Hematopoietic multipotent progenitor cell treated with erythropoietin and hydrocortisone succinate and interleukin-3 and kit ligand, for 4 days (in vitro differentiated cells): Measurements from ENCODE around the gene TREM1.
A peak's percentile ranks its signal among the peaks of the same experiment; 100 is the strongest.
"Not testable (repeated sequence)": the region's sequence is repeated elsewhere in the genome, so short reads cannot be mapped to it uniquely, and the experiment has no call there.

Source experiments
- DNase-seq: peaks from one replicate; pipeline ENCODE4 v3.0.0-alpha.2; 2015

The TREM1 gene

GRCh38 chr6:41286544-41287346 lies at the start of gene TREM1:
TSS of gene TREM1 (minus strand) at chr6:41286682. CDS start at chr6:41286655, 27 bp downstream.
- DNase-seq = peak; percentile 56

DNA sequence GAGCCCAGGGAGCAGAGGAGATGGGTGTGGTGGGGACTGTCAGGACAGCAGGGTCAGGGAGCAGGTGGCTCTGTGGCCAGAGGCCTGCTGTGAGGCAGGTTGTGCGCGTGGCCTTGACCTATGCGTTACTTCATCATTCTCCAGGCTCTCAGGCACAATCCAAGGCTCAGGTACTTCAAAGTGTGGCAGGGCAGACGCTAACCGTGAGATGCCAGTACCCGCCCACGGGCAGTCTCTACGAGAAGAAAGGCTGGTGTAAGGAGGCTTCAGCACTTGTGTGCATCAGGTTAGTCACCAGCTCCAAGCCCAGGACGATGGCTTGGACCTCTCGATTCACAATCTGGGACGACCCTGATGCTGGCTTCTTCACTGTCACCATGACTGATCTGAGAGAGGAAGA lies 49.5 kb upstream of the TREM1 start:
- DNase-seq = no peak

GRCh38 chr6:41335296-41335695 lies 48.8 kb upstream of the TREM1 start, which contains the start of gene NCR2:
TSS of gene NCR2 (plus strand) at chr6:41335608. CDS start at chr6:41335877, 269 bp downstream.
- no peak for DNase-seq

DNA sequence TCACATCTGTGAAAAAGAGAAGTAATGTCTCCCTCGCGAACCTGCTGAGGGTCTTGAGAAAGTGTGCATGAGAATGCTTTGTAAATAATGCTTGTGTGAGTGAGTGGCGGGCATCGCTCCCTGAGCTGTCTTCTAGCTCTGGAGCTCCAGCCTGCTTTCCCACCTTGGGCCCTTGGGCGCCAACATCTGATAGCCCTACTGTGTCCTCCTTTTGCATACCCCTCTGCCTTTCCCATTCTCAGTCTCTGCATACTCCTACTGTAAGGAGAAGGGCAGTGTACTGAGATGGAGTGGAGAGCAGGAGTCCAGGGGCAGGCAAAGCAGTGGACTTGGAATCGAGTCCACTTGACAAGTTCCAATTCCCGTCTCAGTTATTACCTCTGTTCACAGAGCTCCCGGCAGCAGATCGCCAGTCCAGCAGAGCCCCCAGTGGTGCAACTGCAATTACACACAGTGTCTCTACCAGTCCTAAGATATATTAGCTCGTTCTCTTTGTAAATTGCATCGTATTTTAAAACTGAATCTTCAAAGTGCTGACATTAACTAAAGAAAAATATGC lies 48.1 kb upstream of the TREM1 start:
- DNase-seq = peak; percentile 48

DNA sequence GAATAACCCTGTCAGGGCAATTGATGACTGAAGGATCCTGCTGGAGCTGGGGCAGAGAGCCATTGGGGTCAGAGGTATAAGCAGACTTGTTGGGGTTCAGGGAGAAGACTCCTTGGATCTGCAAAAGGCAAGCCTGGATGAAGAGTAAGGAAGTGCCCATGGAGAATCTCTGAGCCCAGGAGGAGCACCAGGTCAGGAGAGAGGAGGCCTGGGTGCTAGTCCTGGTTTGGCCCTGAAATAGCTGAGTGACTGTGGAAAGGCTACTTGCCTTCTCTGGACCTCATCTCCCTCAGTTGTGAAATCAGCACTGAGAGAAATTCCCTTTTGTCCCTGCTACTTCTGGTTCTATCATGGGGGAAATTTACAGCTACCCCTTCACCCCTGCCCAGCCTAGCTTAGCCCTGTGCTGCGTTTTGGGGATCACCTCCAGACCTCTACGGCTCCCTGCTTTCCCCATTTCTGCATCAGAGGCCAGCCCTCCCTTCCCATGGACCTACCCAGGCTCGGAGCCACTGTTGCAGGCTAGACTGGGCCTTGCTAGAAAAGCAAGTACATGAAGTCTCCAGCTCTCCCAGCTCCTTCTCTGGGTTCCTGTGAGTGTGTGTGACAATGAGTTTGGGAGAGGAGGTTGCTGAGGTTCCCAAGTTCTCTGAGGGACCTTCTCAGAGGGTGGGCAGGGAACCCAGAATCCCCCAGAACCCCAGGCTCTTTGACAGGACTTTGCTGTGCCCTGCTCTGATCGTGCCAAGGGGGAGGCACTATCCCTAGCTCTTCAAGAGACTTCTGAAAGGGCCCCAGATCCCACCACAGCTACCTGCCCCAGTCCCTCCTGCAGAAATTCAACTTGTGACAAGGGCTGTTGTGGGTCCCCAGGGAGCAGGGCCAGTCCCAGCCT lies 46.6 kb upstream of the TREM1 start:
- no peak for DNase-seq

GRCh38 chr6:41332241-41332640 lies 45.8 kb upstream of the TREM1 start:
- DNase-seq = no peak

GRCh38 chr6:41331401-41332150 lies 45.1 kb upstream of the TREM1 start:
- DNase-seq = no peak

DNA sequence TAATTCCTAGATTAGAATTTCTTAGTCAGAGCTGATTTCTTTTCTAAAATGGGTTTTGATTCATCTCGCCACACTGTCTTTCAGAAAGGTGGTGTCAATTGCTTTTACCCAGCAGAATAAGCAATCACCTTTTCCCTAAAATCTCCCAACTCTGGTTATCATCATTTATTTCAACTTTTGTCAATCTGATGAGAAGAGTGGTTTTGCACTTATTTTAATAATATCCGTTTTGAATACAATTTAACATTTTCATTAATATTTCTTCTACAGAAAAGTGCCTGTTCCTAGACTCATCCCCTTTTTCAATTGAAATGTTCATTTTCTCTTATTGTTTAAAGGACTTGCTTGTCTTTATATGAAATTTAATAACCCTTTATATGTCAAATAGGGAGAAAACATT lies 40.7 kb upstream of the TREM1 start:
- no peak for DNase-seq

- no peak for DNase-seq
Measured at GRCh38 chr6:41326092-41326491, 39.6 kb upstream of the TREM1 start.

- peak; percentile 84 for DNase-seq
Measured at GRCh38 chr6:41325446-41326066, 39.1 kb upstream of the TREM1 start.

- no peak for DNase-seq
Measured at GRCh38 chr6:41321183-41321582, 34.7 kb upstream of the TREM1 start.

GRCh38 chr6:41318654-41319565 lies 32.4 kb upstream of the TREM1 start:
- peak; percentile 94 for DNase-seq

DNA sequence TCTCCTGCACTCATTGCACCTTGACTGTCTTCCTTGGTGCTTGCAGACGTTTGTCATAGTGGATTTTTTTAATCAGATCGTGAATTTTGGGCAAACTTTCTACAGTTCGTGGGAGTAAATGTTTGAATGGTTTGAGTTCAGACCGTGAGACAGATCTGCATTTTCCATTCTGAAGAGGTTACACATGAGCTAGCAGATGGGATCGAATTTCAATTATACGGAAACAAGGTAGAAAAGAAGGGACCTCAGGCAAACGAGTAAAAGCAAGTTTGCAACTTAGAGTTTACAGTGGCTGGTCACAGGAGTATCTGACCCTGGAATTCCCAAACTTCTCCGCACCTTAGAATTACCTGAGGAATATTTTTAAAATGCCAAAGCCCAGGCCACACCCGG lies 31.8 kb upstream of the TREM1 start:
- no peak for DNase-seq

DNA sequence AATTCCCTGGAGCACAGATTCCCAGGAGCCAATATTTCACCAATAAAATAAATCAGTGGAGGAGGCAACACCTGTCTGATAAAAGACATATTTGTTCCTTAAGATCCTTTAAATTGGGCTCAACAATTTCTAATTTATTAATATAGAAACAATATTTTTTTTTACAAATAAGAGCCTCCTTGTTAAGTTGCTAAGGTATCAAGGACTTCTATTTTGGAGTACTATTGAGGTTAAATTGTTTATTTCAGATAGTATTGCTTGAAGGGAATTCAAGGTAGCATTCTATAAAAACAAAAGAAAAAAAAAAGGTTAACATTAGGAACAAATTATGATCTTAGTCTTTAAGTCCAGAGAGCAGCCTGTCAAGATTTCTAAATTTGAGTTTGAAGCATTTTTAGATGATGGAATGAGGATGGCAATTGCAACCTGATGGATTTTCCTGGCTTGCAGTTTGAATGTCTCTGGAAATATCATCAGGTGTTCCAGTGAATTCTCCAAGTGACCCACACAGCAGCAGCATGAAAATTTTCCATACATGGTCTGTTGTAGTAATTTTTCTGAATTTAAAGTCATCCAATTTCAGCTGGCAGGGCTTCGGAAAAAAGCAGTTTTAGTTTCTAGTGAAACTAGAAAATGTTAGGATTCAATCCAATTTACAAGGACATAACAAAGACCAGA lies 29.6 kb upstream of the TREM1 start:
- DNase-seq = no peak

- no peak for DNase-seq
Measured at GRCh38 chr6:41315203-41315602, 28.7 kb upstream of the TREM1 start.

- peak; percentile 76 for DNase-seq
Measured at GRCh38 chr6:41306187-41306854, 19.8 kb upstream of the TREM1 start.

- peak; percentile 43 for DNase-seq
Measured at GRCh38 chr6:41302638-41303037, 16.2 kb upstream of the TREM1 start.

- no peak for DNase-seq
Measured at GRCh38 chr6:41298785-41299502, 12.5 kb upstream of the TREM1 start.

DNA sequence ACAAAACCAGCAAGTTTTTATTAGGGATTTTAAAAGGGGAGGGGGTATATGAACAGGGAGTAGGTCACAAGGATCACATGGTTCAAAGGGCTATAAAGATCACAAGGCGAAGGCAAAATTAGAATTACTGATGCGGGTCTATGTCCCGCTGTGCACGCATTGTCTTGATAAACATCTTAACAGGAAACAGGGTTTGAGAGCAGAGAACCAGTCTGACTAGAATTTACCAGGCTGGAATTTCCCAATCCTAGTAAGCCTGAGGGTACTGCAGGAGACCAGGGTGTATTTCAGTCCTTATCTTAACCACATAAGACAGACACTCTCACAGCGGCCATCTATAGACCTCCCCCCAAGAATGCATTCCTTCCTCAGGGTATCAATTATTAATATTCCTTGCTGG lies 10.8 kb upstream of the TREM1 start:
- DNase-seq = not testable (repeated sequence)
